ENCODE results near the gene EFNA1. TPM values are rescaled to one million over a fixed set of nuclear protein-coding genes. Genes with fewer than 3 reads are reported as not detected.
"Not testable (repeated sequence)": the region's sequence is repeated elsewhere in the genome, so short reads cannot be mapped to it uniquely, and the experiment has no call there.

Gene EFNA1
- total RNA-seq, 1 experiment from 2014 or later = 49.9 TPM

DNA sequence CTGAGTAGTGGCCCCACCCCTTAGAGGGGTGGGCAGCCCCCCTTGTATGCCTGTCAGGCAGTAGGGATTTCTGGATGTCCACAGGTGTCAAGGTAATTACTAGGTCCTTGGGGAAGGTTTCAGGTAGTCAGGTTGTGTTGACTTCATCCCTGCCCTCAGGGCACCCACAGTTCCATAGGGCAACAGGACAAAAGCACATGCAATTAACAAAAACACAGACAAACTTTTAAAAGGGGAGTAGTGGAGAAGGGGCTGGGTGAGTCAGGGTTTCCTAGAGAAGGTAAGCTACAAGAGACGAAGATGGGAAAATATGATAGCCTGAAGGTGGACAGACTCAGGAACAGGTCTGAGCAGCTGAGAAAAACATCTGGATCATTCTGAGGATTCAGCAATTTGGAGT lies 31.3 kb downstream of the EFNA1 start:
- Histone ChIP-seq H3K36me3 (ENCODE audit: low read depth, low read length) (no peaks in the 10 kb centered on the region), H3K4me3 (ENCODE audit: low read length) (no peak overlapping the region), H3K9me2 (replicated peaks; ENCODE audit: low read length) (no peaks in the 10 kb centered on the region), H3K4me1 (ENCODE audit: insufficient read depth, low read length) (no peaks in the 10 kb centered on the region), H3K9ac (ENCODE audit: low read length) (no peak overlapping the region), H4K20me1 (ENCODE audit: low read length) (no peaks in the 10 kb centered on the region), H3K9me3 (ENCODE audit: low read length) (no peaks in the 10 kb centered on the region), H3K4me2 (ENCODE audit: low read length) (no peak overlapping the region), H3K27ac (ENCODE audit: low read length) (no peak overlapping the region), H2AFZ (ENCODE audit: low read length) (no peak overlapping the region), H3F3A (ENCODE audit: low read length, unreplicated experiment) (no peaks in the 10 kb centered on the region), H3K79me2 (ENCODE audit: low read length) (no peaks in the 10 kb centered on the region), H3K27me3 (ENCODE audit: low read length) (no peaks in the 10 kb centered on the region)
- no TSS peak for BruUV-seq (replicated peaks)
- CTCF ChIA-PET = no interaction called here
- POLR2A ChIA-PET (ENCODE audit: unreplicated experiment) = no interaction called here
- TF ChIP-seq, protein P1, sequence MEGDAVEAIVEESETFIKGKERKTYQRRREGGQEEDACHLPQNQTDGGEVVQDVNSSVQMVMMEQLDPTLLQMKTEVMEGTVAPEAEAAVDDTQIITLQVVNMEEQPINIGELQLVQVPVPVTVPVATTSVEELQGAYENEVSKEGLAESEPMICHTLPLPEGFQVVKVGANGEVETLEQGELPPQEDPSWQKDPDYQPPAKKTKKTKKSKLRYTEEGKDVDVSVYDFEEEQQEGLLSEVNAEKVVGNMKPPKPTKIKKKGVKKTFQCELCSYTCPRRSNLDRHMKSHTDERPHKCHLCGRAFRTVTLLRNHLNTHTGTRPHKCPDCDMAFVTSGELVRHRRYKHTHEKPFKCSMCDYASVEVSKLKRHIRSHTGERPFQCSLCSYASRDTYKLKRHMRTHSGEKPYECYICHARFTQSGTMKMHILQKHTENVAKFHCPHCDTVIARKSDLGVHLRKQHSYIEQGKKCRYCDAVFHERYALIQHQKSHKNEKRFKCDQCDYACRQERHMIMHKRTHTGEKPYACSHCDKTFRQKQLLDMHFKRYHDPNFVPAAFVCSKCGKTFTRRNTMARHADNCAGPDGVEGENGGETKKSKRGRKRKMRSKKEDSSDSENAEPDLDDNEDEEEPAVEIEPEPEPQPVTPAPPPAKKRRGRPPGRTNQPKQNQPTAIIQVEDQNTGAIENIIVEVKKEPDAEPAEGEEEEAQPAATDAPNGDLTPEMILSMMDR (conservative IDR thresholded peaks at IDR 0.05; ENCODE audit: low read depth, low read length) = no peak
- no peak for TF ChIP-seq EZH2phosphoT487 (IDR thresholded peaks at IDR 0.05; ENCODE audit: borderline replicate concordance, low read length)
- no peak for TF ChIP-seq EZH2 (IDR thresholded peaks at IDR 0.05; ENCODE audit: low read length, unreplicated experiment)
- ATAC-seq (no peak), DNase-seq (no peak)
- intact Hi-C loops (cut with micrococcal nuclease) = no loop called here

DNA sequence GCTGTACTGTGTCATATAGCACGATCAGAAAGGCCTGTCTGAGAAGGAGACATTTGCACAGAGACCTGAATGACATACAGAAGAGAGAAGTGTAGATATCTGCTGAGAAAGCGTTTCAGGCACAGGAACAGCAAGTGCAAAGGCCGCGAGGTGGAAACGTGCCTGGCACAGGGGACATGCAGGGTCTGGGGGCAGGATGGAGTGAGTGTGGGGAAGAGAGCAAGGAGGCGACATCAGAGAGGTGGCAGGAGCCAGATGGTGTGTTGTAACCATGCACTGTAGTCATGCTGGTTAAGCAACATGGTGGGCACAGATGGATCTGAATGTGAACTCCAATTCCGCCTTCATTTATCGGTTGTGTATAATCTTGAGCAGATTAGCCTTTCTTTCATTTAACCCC lies 32.5 kb downstream of the EFNA1 start:
- ChIA-PET POLR2A (ENCODE audit: unreplicated experiment) (no interaction called here), CTCF (no interaction called here)
- Histone ChIP-seq H3K27me3 (ENCODE audit: low read length) (no peaks in the 10 kb centered on the region), H3K36me3 (ENCODE audit: low read depth, low read length) (no peaks in the 10 kb centered on the region), H3F3A (ENCODE audit: low read length, unreplicated experiment) (no peaks in the 10 kb centered on the region), H3K9me3 (ENCODE audit: low read length) (no peaks in the 10 kb centered on the region), H3K27ac (ENCODE audit: low read length) (no peak overlapping the region), H4K20me1 (ENCODE audit: low read length) (no peaks in the 10 kb centered on the region), H3K79me2 (ENCODE audit: low read length) (no peaks in the 10 kb centered on the region), H3K9me2 (replicated peaks; ENCODE audit: low read length) (no peaks in the 10 kb centered on the region), H3K9ac (ENCODE audit: low read length) (no peak overlapping the region), H3K4me2 (ENCODE audit: low read length) (no peak overlapping the region), H3K4me3 (ENCODE audit: low read length) (no peak overlapping the region), H3K4me1 (ENCODE audit: insufficient read depth, low read length) (no peaks in the 10 kb centered on the region), H2AFZ (ENCODE audit: low read length) (no peak overlapping the region)
- ATAC-seq = no peak
- intact Hi-C loops (cut with micrococcal nuclease) = no loop called here
- no TSS peak for BruUV-seq (replicated peaks)
- no peak for DNase-seq
- TF ChIP-seq EZH2phosphoT487 (IDR thresholded peaks at IDR 0.05; ENCODE audit: borderline replicate concordance, low read length) = no peak
- TF ChIP-seq, protein P1 (conservative IDR thresholded peaks at IDR 0.05; ENCODE audit: low read depth, low read length) = no peak
- no peak for TF ChIP-seq EZH2 (IDR thresholded peaks at IDR 0.05; ENCODE audit: low read length, unreplicated experiment)

DNA sequence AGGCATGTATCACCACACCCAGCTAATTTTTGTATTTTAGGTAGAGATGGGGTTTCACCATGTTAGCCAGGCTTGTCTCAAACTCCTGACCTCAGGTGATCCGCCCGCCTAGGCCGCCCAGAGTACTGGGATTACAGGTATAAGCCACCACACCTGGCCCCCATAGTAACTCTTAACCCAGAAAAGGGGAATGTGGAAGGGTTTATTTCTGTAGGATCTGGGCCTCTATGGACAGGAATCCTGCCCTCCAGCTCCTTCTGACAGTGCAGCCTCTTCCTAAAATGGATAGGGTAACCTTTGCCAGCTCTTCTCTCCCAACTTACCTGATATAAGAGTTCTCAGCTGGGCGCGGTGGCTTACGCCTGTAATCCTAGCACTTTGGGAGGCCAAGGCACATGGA lies 35.0 kb downstream of the EFNA1 start:
- H3K4me2 ChIP-seq (ENCODE audit: low read length); H3K27ac ChIP-seq (ENCODE audit: low read length); BruUV-seq (replicated peaks); intact Hi-C loops (cut with micrococcal nuclease); ATAC-seq; POLR2A ChIA-PET (ENCODE audit: unreplicated experiment); H3K79me2 ChIP-seq (ENCODE audit: low read length); H3K36me3 ChIP-seq (ENCODE audit: low read depth, low read length); H3F3A ChIP-seq (ENCODE audit: low read length, unreplicated experiment); H3K9me2 ChIP-seq (replicated peaks; ENCODE audit: low read length); DNase-seq; H3K4me1 ChIP-seq (ENCODE audit: insufficient read depth, low read length); H3K9ac ChIP-seq (ENCODE audit: low read length); H3K4me3 ChIP-seq (ENCODE audit: low read length); H2AFZ ChIP-seq (ENCODE audit: low read length); H4K20me1 ChIP-seq (ENCODE audit: low read length); H3K27me3 ChIP-seq (ENCODE audit: low read length); CTCF ChIA-PET; H3K9me3 ChIP-seq (ENCODE audit: low read length): not testable (repeated sequence)

DNA sequence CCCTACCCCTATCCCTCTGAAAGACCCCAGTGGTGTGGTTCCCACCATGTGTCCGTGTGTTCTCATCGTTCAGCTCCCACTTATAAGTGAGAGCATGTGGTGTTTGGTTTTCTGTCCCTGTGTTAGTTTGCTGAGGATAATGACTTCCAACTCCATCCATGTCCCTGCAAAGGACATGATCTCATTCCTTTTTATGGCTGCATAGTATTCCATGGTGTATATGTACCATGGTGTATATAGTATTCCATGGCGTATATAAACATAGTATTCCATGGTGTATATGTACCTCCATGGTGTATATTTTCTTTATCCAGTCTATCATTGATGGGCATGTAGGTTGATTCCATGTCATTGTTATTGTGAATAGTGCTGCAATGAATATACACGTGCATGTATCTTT lies 36.1 kb downstream of the EFNA1 start:
- H3K9me2 ChIP-seq (replicated peaks; ENCODE audit: low read length); H3K4me3 ChIP-seq (ENCODE audit: low read length); H3K36me3 ChIP-seq (ENCODE audit: low read depth, low read length); H3K4me1 ChIP-seq (ENCODE audit: insufficient read depth, low read length); H3K9me3 ChIP-seq (ENCODE audit: low read length); H3K9ac ChIP-seq (ENCODE audit: low read length); H3F3A ChIP-seq (ENCODE audit: low read length, unreplicated experiment); H2AFZ ChIP-seq (ENCODE audit: low read length); POLR2A ChIA-PET (ENCODE audit: unreplicated experiment); H3K4me2 ChIP-seq (ENCODE audit: low read length); H3K27me3 ChIP-seq (ENCODE audit: low read length); H3K79me2 ChIP-seq (ENCODE audit: low read length); ATAC-seq; DNase-seq; H3K27ac ChIP-seq (ENCODE audit: low read length); BruUV-seq (replicated peaks); H4K20me1 ChIP-seq (ENCODE audit: low read length); CTCF ChIA-PET; intact Hi-C loops (cut with micrococcal nuclease): not testable (repeated sequence)

DNA sequence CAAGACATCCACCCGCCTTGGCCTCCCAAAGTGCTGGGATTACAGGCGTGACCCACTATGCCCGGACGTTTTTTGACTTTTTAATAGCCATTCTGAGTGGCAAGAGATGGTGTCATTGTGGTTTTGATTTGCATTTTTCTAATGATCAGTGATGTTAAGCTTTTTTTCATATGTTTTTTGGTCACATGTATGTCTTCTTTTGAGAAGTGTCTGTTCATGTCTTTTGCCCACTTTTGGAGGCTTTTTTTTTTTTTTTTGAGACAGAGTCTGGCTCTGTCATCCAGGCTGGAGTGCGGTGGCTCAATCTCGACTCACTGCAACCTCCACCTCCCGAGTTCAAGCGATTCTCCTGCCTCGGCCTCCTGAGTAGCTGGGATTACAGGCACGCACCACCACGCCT lies 36.9 kb downstream of the EFNA1 start:
- H3K9me3 ChIP-seq (ENCODE audit: low read length); H3K4me1 ChIP-seq (ENCODE audit: insufficient read depth, low read length); DNase-seq; H3K4me2 ChIP-seq (ENCODE audit: low read length); H3F3A ChIP-seq (ENCODE audit: low read length, unreplicated experiment); H4K20me1 ChIP-seq (ENCODE audit: low read length); H3K36me3 ChIP-seq (ENCODE audit: low read depth, low read length); H3K79me2 ChIP-seq (ENCODE audit: low read length); H3K4me3 ChIP-seq (ENCODE audit: low read length); H3K9ac ChIP-seq (ENCODE audit: low read length); ATAC-seq; H3K27ac ChIP-seq (ENCODE audit: low read length); intact Hi-C loops (cut with micrococcal nuclease); POLR2A ChIA-PET (ENCODE audit: unreplicated experiment); CTCF ChIA-PET; H3K9me2 ChIP-seq (replicated peaks; ENCODE audit: low read length); BruUV-seq (replicated peaks); H2AFZ ChIP-seq (ENCODE audit: low read length); H3K27me3 ChIP-seq (ENCODE audit: low read length): not testable (repeated sequence)

Measured in PC-3 (cell line).